Coronary artery (tissue), 2 donors: ENCODE data around the gene BTBD16.

Experiments used
- DNase-seq: peaks from one replicate; pipeline ENCODE4 v3.0.0-alpha.2; 2017; ENCODE audit warnings: low spot score
- H3K27ac ChIP-seq, 2 donors: fragments of 200-600 bp; sonication (generic); one replicate each; pipeline ENCODE4 v1.5.1; 2016 to 2019
- H3K4me3 ChIP-seq: fragments of 200-600 bp; sonication (generic); 2 replicates; pipeline ENCODE4 v1.5.1; 2016; ENCODE audit warnings: mild to moderate bottlenecking, moderate library complexity
- TF ChIP-seq, protein P1 (sequence below): fragments of 200-600 bp; sonication (generic); IDR thresholded peaks from one replicate; pipeline ENCODE4 v1.5.1; 2019; ENCODE audit warnings: antibody characterized with exemption

Gene BTBD16

DNA sequence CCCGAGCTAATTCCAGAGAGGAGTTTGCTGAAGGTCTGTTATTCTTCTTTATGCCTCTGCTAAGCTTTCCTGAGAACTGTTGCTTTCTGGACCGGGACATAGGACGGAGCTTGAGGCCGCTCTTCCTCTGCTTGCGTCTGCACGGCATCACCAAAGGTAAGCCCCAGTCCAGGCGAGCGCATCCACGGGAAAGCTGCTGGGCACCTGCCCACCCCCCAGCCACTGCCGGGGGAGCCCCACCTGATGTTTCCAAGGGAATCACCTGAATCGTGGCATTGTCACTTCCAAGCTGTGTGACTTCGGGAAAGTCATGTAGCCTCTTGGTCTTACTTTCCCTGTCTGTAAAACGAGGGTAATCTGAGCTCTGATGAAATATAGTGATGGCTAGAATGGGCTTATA is 58.3 kb downstream of the BTBD16 start:
- H3K4me3 ChIP-seq = no peak overlapping the region
- TF ChIP-seq, protein P1, sequence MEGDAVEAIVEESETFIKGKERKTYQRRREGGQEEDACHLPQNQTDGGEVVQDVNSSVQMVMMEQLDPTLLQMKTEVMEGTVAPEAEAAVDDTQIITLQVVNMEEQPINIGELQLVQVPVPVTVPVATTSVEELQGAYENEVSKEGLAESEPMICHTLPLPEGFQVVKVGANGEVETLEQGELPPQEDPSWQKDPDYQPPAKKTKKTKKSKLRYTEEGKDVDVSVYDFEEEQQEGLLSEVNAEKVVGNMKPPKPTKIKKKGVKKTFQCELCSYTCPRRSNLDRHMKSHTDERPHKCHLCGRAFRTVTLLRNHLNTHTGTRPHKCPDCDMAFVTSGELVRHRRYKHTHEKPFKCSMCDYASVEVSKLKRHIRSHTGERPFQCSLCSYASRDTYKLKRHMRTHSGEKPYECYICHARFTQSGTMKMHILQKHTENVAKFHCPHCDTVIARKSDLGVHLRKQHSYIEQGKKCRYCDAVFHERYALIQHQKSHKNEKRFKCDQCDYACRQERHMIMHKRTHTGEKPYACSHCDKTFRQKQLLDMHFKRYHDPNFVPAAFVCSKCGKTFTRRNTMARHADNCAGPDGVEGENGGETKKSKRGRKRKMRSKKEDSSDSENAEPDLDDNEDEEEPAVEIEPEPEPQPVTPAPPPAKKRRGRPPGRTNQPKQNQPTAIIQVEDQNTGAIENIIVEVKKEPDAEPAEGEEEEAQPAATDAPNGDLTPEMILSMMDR = no peak
- peak; percentile 40 for DNase-seq
- H3K27ac ChIP-seq = no peak overlapping the region

DNA sequence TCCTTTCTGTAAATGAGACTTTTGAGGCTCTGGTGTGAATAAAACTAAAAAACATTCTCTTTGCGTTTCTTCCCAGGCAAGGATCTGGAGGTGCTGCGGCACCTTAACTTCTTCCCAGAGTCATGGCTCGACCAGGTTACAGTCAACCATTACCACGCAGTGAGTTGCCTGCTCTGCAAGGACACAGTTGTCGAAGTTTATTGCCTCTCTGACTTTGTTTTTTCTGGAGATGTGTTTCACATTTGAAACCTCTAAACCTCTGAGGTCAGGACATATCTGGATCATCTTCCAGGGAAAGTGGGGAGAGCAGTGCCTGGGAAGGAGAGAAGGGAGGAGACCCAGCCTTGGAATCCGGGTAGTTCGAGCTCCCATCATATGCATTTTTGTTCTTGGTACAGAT is 60.0 kb downstream of the BTBD16 start:
- DNase-seq = peak; percentile 8
- TF ChIP-seq, protein P1 = no peak
- Histone ChIP-seq H3K27ac (no peak overlapping the region), H3K4me3 (no peak overlapping the region)

DNA sequence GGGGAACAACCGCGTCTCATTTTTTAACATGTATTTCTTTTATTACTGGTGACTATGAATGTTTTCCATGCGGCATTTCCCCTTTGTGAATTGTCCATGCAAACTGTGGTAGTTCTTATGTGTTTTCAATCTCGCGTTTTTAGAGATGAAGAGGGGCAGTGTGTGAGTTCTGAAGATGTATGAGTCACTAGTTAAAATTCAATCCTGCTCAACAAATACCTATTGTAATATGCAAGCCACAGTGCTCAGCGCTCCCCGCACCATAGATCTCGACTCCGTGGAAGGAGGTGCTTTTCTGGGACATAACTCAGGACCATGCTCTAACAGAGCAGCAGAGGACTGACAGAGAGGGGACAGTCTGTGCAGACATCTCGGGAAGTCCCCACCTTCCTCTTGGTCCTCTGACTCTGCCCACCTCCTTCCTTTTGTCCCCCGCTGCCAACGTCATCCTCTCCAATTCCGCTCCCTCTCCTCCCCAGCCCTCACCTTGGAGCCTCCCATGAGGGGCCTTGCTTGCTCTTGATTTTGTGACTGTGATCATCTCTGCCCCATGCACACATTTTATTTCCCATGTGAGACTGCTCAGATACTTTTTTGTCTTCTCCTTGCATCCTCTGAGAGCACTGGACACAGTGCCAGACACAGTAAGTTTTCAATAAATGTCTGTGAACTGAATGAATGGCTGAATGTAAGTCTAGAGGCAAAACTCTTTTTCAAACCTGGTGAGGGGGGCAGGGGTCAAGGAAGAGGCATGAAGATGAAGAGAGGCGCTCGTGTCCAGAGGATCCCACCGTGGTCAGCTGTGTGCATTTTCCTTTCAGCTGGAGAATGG is 60.7 kb downstream of the BTBD16 start:
- TF ChIP-seq, protein P1 = no peak
- Histone ChIP-seq H3K4me3 (no peak overlapping the region), H3K27ac (no peak overlapping the region)
- DNase-seq = peak; percentile 28

DNA sequence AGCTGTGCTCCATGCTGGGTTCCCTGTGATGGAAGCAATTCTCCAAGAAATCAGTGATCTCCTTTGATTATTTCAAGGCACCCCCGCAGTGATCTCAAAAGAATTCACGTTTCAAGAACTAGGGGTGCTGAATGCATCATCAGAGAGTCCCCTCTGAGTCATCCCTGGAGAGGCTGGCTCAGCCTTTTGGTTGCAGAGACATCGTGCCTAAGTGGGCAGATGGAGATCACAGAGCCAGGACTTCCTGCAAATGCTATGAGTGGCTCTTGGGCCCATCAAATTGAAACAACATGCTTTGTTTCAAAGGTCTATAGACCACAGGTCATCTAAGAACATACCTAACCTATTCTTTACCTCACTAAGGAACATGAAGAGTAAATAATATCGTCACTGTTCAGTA is 61.9 kb downstream of the BTBD16 start:
- TF ChIP-seq, protein P1 = no peak
- Histone ChIP-seq H3K27ac (no peak overlapping the region), H3K4me3 (no peak overlapping the region)
- no peak for DNase-seq

DNA sequence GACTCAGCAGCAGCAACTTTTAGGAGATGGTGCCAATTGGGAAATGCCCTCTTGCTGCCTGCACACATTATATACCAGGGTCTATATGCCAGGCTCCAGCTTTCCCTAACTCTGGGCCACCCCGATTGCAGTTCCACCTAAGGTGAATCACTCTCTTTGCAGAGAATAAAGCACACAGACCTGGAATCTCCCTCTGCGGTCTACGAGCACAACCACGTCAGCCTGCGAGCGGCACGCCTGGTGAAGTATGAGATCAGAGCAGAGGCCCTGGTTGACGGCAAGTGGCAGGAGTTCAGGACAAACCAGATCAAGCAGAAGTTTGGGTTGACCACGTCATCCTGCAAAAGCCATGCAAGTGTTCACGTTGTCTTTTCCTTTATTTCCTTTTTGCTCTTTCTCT is 65.2 kb downstream of the BTBD16 start:
- TF ChIP-seq, protein P1 = no peak
- Histone ChIP-seq H3K27ac (no peak overlapping the region), H3K4me3 (no peak overlapping the region)
- DNase-seq = no peak

DNA sequence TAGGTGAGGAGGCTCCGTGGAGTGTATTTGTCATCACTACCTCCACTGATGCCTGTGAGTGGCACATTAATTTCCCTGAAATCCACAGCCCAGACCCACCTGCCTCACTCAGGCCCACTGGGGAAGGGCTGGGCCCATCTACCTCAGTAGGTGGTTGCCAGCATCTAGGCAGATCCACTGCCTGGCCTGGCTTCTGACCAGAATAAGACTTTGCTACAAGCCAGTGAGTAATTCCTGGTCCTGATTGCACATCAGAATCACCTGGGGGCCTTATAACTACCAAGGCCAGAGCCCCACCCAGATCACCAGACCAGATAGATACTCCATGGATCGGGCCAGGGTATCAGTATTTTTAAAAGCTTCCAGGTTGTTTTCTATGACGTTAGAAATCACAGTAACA is 65.9 kb downstream of the BTBD16 start:
- no peak overlapping the region for H3K27ac ChIP-seq
- no peak overlapping the region for H3K4me3 ChIP-seq
- no peak for DNase-seq
- TF ChIP-seq, protein P1 = no peak
